HG03175 (cell line): ENCODE data around the gene EIF2AK3.
A peak's percentile ranks its signal among the peaks of the same experiment; 100 is the strongest.
"Not testable (repeated sequence)": the region's sequence is repeated elsewhere in the genome, so short reads cannot be mapped to it uniquely, and the experiment has no call there.

Experiments
- ATAC-seq: cut with Tn5 transposase; IDR thresholded peaks from one replicate; pipeline ENCODE4 v1.9.1; 2021; ENCODE audit warnings: mild to moderate bottlenecking, moderate library complexity; ENCODE audit not compliant: unreplicated experiment

The EIF2AK3 gene

DNA sequence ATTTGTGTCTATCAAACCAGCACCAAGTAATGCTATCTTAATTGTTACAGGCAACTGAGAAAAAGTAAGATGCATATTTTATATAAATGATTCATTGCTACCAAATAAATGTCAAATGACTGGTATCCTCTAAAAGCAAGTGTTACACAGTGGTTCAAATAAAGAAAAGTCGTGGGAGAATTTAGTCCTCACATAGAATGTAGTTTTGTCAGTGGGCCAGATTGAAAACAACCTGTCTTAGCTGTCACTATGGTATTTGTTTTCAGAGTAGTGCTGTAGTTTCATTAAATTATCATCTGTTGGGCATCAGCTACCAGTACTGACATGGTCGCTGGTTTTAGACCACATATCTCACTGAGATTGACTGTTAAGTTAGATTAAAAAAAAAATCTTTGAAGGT lies 10.2 kb upstream of the EIF2AK3 start:
- ATAC-seq: no peak

DNA sequence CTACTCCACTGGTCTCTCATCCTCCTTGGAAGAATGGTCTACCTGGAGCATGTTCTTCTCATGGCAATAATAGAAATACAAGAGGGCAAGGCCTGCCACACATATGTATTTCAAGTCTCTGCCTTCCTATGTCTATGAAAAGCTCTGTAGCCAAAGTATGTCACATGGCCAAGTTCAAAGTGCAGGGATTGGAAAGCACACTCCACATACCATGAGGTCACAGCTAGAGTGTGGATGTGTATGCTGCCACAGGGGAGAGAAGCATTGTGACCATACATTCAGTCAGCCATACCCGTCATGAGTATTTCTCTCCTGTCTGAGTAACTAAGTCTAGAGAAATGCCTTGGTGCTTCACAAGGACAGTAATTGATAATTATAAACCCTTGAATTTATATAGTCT lies 8.8 kb upstream of the EIF2AK3 start:
- ATAC-seq: no peak

DNA sequence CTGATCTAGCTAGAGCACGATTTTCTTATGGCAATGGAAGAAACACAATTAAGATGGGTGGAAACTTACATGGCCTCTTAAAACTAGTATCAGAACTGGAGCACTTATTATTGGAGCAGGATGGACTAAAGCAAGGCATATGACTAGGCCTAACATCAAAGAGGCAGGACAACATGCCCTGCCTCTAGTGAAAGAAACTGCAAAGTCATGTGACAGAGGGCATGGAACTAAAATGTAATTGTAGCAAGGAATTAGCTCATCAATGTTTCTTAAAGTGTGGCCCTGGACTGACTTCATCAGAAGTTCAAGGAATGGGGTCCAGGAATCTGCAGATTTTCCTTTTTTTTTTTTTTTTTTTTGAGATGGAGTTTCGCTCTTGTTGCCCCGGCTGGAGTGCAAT lies 5.3 kb upstream of the EIF2AK3 start:
- ATAC-seq: no peak

DNA sequence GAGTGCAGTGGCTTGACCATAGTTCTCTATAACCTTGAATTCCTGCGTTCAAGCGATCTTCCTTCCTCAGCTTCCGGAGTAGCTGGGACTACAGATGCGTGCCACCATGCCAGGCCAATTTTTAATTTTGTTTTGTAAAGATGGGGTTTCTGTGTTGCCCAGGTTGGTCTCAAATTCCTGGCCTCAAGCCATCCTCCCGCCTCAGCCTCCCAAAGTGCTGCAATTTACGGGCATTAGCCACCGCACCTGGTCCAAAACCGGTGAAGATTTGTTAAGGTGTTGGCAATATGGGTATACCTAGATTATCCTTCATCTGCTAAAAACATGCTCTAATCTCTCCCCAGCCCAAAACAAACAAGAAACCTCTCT lies 1.3 kb upstream of the EIF2AK3 start:
- no peak for ATAC-seq

DNA sequence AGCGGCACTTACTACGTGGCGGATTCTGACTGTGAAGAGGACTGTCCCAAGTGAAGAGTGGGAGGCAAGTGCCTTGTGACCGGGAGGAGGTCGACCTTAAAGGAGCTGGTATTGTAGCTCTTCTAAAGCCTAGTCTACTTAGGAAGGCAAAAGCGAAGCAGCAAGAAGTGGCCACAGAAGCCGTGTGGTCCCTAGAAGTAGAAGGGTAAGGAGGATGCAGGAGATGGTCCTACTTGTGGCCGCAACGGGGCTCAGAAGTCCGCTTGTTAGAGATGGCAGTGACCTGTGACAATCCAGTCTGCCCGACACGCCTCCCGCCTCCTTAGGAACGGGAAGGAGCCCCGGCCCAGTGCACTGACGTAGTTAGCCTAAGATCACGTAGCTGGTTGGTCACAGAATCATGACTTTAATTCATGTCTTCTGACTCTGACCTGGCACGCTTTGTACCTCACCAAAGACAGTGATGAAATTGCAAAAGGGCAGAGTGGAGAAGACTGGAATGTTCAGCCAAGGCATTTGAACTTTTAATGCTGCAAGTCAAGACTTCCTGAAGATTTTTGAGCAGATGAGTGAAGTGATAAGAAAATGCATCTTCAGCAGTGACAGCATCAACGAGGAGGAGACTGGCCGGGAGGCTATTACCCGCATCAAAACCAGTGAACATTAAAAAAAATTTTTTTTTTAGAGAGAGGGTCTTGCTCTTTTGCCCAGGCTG lies 749 bp upstream of the EIF2AK3 start:
- ATAC-seq: peak; percentile 41

DNA sequence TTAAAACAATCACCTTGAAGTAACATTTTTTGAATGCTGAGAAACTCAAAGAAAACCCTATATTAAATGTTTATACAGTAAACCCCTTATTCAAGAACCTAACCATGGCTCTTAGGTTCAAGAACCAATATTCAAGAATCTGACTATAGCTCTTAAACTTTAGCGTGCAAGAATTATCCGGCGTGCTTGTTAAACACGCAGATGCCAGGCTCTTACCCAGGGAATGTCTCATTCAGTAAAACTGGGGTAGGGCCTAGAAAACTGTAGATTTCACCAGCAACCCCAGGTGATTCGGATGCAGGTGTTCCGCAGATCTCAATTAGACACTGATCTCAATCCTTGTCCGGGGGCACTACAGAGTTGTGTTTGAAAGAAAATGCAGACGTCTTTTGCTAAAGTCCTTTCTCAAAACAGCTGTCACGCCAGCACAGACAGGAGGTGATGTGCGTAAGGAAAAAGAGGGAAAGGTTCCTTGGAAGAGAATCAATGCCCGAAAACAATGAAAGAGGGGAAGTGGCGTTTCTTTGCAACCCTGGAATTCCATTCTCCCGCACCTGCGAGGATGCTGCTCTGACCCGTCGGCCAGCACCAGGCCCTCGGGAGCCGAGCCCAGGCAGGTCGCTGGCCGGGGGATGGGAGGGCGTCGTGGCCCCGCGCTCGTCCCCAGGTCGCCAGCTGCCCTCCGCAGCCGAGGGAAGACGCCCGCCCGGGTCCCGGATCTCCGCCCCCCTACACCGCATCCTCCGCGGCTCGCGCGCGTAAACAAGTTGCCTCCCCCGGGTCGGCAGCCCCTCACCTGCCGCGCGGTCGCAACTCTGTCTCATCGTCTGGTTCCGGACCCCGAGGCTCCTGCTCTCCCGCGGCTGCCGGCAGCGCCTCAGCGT lies 851 bp downstream of the EIF2AK3 start:
- ATAC-seq: peak; percentile 1

DNA sequence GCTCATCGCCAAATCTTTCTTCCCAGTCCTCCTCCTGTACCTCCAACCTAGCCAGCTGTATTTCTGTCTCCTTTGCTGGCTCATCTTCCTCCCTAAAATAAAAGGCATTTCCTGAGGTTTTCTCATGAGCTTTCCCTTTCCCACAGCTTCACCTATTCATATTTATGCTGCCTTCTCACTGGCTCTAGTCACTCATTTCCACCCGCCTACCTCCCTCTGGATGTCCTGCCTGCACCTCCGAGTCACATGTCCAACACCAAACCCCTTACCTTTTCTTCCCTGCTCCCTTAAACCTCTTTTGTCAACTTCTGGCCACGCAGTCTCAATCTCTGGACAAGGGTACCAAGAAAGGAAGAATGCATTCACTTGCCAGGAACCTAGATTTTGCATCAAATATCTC lies 2.8 kb downstream of the EIF2AK3 start:
- no peak for ATAC-seq

DNA sequence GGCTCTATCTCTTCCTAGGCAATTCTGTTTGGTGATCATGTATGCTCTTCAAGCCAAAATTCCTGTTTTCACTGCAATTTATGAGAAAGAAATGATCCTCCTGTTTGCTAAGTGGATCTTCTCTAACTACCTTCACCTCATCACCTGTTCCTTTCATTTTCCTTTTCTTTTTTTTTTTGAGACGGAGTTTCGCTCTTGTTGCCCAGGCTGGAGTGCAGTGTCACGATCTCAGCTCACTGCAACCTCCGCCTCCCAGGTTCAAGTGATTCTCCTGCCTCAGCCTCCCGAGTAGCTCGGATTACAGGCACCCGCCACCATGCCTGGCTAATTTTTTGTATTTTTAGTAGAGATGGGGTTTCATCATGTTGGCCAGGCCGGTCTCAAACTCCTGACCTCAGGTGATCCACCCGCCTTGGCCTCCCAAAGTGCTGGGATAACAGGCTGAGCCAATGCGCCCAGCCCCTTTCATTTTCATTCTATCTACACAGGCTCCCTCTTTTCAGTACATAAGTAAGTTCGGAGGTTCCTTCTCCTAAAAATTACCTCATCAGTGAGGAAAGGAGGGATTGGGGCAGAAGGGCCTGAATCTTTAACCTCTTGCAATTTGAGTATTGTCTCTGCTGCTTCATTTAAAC lies 3.3 kb downstream of the EIF2AK3 start:
- not testable (repeated sequence) for ATAC-seq

DNA sequence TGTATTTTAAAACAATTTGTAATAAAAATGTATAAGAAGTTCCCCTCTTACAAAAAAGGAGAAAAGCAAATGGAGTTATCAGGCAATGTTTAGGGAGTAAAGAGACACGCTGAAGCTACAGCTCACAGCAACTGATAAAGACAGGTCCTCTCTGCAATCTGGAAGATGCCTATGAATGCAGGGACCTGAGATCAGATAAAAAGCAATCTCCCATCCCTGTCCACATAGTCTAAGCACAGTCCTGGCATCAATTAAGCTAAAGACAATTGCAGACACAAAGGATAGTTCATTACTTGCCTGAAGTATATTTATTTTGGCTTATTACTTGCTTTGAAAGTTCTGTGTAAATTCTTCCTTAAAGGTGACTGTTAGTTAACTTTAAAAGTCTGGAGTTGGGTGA lies 5.0 kb downstream of the EIF2AK3 start:
- ATAC-seq: no peak

DNA sequence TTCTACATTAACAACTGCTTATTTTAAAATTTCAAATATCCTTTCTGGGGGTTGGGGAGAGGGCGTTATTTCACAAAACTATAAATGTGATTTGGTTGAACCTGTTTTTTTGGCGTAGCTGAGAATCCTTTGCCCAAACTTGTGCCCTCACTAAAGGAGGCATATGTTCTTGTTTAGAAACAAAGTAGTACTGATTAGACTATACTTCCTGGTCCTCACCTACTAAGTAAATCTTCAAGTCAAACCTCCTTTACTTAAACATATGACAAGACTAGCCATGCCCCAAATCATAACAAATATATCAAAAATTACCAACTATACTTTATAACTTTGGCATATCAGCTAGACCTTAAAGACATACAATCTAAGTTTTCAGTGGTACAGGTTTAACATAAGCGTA lies 5.8 kb downstream of the EIF2AK3 start:
- no peak for ATAC-seq

DNA sequence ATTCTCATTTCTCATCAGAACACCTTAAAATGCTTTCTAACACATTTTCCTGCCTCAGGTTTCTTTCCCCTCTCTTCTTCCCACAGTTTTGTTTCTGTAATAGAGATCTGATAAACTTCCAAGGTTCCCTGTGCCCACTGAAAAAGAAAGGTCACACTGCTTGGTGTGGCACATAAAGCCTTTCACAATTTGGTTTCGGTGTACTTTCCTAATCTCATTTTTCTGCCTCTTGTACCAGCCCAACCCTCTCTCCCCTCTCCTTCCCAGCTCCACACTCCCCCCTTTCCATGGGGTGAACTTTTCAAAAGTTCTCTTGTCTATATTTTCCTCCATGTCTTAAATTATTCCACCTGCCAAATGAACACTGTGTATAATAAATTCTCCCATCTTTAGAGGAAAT lies 7.2 kb downstream of the EIF2AK3 start:
- no peak for ATAC-seq

DNA sequence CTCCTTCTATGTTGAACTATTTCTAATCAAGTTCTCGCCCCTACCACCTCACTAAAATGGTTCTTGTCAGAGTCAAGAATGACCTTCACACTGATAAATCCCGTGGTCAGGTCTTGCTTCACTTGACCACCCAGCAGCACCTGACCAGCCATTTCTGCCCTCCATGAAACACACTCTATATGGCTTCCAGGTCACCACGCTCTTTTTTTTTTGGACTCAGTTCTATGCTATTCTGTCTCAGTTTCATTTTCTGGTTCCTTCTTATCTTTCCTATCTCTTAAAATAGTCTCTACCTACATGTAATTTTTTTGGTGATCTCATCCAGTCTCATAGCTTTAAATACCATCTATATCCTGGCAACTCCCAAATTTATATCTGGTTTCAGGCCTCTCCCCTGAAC lies 11.4 kb downstream of the EIF2AK3 start:
- ATAC-seq: peak; percentile 57

DNA sequence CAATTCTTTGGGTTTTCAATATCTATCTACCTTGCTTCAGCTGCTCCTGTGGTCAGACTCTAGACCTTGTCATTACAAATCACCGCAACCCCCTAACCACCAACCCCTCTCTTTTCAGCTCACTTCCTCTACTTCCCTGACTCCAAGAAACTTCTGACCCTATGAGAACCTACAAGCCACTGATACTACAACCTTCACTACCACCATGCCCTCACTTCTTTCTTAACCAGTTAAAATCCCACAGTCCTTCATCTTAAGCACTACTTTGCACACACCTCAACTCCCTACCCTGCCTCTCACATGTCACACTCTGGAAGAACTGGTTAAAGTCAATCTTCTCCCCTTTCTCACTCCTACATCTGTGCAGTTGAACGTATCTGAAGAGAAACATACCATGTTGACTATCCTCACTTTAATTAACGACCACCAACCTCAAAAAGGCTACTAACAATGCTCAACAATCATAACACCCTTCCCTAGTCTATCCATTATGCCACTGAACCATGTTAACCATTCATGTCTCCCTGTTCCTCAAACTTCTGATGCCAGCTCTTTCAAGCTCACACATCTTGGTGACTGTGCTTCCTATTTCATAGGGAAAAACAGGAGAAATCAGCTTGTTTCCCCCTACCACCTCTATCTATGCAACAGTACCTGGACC lies 12.6 kb downstream of the EIF2AK3 start:
- ATAC-seq: peak; percentile 82

DNA sequence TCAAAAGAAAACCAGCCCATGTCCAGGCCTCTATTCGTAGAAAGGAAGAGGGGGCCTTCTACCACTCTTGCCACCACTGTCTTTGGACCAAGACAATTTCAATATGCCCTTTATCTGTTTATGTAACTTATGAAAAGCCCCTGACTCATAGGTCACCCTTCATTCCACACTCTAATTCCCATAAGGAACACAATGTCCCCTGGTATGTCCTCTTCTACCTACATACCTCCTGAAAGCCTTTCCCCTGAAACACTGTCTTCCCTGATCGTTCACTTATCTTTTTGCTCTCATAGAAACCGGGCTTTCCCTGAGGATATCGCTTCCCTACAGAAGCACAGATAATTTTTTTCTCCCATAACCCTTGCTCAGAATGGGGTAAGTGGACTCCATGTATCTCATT lies 13.3 kb downstream of the EIF2AK3 start:
- no peak for ATAC-seq

DNA sequence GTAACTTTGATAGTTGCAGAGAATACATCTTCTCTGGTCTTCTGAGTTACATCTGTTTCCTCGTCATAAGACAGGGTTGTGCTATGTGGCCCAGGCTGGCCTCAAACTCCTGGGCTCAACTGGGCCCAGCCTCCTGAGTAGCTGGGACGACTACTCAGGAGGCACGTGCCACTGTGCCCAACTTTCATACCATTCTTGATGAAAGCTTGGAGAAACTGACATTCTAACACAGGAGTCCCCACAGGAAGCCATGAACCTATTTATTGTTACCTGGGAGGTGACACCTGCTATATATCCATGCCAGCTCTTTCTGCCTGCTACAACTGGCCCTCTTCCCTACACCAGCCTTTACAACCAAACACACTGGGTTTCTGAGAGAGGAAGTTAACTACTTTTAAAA lies 19.1 kb downstream of the EIF2AK3 start:
- ATAC-seq: no peak

DNA sequence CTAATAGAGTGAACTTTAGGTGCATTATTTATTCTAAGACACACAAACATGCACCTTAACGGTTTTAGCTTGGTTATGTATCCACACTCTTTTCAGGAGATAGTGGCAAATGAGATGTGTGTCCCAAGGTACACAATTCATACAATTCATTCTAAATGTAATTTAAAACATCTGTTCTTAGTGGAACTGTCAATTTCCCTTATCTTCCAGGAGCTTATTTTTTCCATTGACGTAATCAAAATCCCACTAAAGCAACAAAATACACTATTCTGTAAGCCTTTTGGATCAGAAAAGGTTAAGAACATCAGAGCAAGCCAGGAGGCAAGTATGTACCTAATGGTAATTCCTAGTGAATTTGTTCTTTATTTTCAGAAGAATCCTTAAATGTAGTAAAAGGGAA lies 19.8 kb downstream of the EIF2AK3 start:
- ATAC-seq: no peak

DNA sequence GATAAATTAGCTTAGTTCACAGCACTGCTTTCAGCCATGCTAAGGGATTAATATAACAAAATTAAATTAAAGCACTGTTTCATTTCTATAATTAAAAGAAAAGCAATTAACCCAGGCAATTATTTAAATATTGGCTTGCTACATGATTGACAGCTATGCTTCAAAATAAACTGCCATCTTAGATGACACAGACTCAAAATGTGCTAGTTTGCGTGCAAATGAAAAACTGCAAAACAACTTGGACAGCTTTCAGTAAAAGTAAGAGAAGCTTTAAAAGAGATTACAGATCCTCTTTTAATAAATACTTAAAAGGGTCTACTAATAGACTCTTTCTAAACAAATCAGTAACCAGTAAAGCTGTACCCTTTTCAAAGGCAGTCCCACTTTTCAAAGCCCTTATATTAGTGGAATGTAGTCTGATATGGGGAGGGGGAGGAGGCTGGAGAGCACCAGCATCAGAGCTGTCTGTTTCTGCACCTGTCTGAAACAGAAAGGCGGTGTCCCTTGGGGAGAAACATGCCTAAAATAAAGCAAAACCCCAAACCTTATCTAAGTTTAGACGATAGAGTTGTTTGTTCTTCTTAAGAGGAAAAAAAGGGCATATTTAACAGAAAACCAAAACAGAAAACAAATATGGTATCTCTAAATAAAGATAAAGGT lies 20.8 kb downstream of the EIF2AK3 start:
- peak; percentile 85 for ATAC-seq

DNA sequence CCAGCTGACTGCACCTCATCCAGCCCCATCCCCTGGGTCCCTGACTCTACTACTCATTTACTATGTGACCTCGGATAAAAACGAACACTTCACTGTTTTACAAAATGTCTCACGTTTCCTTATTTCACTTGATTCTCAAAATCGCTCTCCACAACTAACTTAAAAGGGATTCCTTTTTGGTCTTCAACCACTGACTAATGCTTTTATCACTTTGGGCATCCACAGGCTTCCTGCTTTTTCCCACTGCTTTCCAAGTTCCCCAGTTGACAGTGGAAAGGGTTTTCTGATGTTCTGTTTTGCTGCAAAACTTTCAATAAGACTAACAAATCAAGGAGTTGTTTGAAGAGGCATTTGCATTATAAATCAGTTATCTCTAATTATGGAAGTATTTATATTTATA lies 24.1 kb downstream of the EIF2AK3 start:
- no peak for ATAC-seq

DNA sequence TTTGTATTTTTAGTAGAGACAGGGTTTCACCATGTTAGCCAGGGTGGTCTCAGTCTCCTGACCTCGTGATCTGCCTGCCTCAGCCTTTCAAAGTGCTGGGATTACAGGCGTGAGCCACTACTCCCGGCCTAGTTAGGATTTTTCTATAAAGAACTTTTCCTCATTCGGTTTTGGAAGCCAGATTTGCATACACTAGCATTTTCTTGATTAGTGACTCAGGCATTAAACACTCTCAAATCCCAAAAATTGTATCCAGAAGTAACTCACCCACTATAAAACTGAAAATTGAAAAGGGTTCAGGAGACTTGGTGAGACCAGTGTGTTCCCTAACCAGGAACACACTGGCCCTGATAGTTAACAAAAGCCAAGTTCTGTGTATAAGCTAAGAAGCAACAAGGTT lies 25.2 kb downstream of the EIF2AK3 start:
- ATAC-seq: no peak

DNA sequence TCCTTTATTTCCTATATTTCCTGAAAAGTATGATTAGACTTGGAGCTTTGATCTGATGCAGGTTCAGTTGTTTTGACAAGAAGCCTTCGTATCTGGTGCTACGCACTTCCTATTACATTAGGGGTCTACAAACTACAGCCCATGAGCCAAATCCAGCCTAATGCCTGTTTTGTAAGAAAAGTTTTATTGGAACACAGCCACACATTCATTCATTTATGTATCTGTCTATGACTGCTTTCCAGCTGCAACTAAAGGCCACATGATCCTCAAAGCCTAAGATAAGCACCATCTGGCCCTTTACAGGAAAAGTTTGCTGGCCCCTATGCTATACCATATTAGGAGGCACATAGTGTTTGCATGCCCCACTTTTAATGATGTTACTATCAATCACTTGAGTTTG lies 26.0 kb downstream of the EIF2AK3 start:
- ATAC-seq: no peak

DNA sequence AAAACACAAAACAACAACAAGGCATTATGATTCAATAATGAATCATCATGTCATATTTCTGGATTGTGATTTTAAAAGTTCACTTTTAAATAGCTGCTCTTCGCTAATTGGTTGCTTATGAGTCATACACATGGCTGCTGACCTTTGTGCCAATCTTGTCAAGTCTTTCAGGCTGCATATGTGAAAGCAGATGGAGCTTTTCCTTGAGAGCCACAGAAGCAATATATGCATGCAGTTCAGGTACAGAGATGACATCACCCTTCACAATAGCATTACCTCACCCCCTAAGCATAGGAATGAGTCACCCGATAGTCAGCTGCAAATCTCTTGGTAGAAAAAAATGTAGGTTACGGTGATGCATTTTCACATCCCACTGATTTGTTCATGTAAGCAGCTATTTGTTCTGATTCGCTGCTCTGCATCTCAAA lies 27.2 kb downstream of the EIF2AK3 start:
- ATAC-seq: peak; percentile 100
